ENCODE measurements around the gene RPS6KA5.
"Not testable (repeated sequence)": the region's sequence is repeated elsewhere in the genome, so short reads cannot be mapped to it uniquely, and the experiment has no call there.

RPS6KA5 gene

DNA sequence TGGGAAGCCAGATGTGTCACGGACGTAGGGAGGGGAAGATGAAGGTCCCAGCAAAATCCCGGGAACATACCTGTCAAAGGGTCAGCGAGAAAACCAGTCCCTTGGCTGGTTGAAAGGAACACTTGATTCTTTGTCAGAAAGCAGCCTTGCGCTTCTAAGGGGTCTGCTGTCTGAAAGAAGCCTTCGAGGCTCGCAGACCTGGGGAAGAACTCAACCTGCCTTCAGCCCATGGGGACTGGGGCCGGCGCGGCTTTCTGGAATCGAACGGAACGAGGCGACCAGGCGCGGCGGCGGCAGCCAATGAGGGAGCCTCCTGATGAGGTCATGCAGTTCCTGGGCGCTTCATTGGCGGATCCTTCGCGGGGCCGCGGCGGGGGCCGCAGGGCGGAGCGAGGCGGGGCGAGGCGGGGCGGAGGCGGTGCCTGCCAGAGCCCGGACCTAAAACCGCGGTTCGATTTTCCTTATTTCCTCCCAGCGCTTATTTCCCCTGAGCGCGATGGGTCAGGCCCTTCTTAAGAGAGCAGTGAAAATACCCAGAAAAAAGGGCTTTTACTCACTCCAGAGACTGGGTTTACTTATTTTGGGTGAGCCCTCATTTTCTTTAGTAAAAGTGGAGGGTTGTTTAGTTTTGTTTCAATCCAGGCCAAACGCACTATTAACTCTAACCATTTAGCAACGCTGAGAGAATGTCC is 232.4 kb downstream of the RPS6KA5 start:
- peak; percentile 84 for DNase-seq

DNA sequence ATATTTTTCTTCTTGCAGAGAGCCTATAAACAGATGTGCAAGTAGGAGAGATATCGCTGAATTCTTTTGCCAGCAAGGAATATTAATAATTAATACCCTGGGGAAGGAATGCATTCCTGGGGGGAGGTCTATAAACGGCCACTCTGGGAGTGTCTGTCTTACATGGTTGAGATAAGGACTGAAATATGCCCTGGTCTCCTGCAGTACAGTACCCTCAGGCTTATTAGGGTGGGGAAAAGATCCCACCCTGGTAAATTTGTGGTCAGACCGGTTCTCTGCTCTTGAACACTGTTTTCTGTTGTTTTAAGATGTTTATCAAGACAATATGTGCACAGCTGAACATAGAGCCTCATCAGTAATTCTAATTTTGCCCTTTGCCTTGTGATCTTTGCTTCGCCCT is 236.9 kb downstream of the RPS6KA5 start:
- DNase-seq, result not testable (repeated sequence)

DNA sequence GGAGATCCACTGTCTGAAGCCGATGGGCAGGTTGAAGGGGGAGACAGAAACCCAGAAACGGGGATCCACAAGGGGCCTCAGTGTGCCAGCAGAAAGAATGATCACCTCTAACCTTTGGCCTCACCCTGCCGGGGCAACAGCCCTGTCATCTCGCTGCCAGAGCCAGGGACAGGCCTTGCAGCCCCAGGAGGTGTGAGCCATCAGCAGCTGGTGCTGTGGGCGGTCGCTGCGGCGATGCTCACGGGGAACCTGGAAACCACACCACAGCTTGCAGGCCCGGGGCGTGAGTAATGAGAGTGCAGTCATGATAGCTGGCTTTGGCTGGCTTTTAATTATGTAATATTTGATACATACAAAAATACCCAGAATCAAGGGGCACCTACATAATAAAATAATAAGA is 239.5 kb downstream of the RPS6KA5 start:
- no peak for DNase-seq

DNA sequence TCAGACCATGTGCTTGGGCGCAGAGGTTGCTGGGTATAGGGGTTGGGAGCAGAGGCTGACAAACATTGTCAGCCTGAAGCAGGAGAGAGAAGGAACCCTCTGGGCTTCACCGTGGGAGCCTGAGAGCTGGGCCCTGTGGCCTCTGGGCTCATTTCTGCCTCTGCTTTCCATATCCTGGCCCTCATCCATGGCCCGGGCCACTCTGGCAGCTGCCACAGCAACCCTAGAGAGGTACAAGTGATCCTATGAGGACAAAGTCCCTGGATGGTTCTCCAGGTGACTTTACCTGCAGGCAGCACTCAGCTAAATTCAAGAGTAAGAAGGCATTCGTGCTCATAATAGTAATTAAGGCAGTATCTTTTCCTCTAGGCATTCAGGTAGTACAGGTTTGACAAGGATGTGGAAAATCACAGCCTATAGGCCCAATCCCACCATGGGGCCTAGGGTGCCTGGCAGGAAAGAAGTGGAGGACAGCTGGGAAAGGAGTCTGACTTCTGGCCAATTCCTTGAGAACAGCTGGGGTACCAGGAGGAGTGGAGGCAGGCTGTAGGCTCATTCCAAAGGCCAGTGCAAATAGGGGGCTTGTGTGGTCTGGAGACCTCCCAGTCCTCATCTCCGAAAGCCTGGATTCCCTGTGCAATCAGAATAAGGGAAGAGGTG is 240.6 kb downstream of the RPS6KA5 start:
- no peak for DNase-seq

DNA sequence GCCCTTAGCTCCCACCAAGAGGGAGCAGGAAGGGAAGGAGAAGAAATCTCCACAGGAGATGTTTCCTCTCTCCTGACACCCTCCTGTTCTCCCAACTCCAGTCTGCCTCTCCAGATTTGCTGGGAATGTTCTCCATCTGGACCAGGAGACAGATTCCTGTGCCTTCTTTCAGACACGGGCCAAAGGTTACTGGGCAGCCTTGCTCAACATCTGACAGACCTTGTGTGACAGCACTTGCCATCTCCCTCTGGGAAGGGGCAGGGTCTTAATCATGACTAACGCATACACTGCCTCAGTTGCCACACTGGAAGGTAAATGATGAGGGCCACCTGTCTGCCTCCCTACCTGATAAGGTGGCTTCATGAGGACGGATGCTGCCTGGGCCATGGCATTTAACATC is 241.7 kb downstream of the RPS6KA5 start:
- no peak for DNase-seq

DNA sequence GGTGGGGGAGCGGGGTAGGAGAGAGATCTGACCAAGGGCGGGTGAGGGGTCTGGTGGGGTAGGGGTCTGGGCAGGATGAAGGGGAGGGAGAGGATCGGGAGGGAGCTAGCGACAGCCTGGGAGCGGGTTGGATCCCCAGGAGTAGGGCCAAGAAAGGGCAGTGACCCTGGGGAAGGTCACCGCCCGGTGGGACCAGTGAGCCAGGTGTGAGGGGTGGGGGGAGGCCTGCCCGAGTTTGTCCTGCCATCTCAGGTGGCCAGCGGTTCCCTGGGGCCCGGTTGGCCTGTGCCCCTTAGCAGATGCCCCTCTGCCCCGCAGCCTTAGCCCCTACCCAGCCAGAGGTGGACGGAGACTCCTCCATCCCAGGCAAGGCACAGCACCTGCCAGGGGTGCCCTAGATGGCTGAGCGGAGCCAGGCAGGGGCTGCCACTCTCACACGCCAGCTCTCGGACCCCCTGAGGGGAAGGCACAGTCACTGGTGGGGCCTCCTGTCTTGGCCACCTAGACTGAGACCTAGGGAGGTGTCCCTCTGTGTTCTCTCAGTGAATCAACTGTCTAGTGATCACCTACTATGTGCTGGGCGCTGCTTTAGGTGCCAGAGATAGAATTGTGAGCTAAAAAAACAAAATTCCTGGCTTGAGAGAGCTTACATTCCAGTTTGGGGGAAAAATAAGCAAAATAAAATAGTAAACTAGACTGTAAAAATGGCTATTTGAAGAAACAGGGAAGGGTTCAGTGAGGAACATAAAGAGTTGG is 243.6 kb downstream of the RPS6KA5 start:
- no peak for DNase-seq

DNA sequence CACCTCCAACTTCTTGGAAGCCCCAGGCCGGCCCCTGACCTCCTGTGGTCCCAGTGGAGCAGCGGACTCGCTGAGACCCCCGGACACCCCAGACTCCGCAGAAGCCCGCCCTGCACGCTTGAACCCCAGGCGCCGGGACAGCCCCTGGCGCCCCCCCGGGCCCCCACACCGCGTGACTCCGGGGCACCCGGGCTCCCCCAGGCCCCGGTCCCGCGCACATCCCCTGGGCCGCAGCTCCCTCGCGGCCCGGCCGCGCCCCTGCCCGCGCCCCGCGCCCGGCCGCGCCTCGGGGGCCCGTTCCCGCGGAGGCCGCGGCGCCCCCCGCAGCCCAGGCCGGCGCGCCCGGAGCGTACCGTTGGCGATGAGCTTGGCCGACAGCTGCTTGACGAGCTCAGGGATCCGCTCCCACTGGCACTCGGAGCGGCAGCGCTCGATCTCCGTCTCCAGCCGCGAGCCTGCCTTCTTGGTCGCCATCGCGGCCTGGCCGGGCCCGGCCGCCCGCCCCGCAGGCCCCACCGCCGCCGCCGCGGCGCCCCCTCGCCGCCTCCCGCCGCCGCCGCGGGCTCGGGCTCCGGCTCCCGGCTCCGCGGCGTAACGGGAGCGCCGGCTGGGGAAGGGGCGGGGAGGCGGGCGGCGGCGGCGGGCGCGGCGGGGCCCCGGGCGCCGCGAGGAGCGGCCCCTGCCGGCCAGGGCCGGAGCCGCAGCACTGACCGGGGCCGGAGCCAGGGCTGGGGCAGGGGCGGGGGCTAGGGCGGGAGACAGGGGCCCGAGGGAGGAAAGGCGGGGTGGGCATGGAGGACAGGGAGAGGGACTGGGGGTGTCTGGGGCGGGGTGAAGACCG is 244.4 kb downstream of the RPS6KA5 start, which contains the start of gene TTC7B:
Gene TTC7B, minus strand, starts transcription at position 609 of the 841 bp plus-strand sequence. Its CDS starts 135 bp downstream, at position 474.
- DNase-seq, result no peak

DNA sequence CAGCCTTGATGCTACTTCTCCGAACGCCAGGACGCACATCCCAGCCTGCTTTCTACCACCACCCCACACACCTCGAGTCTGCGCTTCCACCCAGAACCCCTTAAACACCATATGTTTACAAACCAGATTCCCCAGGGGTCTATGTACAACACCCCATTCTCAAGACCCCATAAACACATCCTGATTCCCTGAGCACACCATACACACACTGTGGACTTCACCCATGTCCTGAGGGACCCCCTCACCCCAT is 244.9 kb downstream of the RPS6KA5 start:
- DNase-seq, result no peak

DNA sequence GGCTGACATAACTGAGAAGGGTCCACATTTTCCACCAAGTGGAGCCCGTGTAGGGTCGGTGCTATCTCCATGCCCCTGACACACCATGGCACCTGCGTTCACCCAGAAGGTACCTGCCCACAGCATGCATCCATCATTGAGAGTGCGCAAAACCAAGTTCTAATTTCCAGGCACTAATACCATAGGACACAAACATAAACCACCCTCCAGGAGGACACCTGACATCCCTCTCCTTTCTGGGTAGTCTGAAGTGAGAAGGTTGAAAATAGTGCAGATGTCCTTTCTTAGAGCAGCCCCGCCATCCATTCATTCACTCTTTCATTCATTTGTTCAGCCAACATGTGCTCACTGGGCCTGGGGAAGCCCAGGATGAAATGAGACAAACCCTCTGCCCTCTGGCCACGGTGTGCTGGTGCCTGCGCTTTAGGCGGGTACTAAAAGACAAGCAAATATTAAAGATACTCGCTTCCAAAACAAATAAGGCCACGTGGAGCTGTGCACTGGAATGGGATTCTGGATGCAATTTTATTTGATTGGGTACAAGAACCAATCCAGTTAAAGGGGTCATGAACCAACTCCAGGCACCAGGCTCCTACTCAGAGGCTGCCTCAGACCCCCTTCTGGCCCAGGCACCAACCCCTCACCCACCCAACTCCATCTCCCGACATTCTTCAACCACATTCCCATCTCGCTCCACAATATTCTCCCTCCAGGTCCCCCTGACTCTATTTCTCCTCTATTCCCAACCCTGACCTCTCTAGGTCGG is 245.5 kb downstream of the RPS6KA5 start:
- DNase-seq, result no peak

DNA sequence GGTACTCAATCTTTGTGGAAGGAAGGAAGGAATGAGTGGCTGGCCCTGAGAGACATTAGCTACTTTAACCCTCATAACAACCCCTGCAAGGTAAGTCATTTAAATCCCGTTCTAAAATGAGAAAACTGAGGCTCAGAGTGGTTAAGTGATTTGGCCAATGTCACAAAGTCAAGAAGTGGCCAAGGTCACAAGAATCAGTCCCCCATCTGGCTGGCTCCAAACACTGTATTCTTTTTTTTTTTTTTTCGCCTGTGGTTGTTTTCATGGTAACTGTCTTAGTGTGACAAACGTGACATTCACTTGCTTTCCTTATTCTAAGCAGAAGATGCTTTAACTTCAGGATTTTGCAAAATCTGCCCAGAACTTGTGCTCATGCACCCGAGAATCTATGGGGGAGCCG is 247.0 kb downstream of the RPS6KA5 start:
- DNase-seq, result no peak

DNA sequence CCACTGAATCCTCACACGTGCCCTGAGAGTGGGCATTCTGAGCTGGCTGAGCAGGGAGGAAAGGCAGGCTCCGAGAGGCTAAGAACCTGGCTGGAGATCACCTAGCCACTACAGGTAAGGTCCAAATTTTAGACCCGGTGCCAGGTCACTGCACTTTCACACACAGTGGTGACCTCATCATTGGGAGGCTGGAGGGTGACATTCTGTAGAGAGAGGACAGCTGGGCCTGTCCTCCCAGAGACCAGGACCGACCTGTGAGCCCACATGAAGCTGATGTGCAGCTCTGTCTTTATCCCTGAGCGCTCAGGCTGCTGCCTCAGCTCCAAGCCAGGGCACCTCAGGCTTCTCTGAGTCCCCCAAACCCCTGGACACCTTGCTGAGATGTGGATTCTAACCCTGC is 248.3 kb downstream of the RPS6KA5 start:
- DNase-seq, result no peak

DNA sequence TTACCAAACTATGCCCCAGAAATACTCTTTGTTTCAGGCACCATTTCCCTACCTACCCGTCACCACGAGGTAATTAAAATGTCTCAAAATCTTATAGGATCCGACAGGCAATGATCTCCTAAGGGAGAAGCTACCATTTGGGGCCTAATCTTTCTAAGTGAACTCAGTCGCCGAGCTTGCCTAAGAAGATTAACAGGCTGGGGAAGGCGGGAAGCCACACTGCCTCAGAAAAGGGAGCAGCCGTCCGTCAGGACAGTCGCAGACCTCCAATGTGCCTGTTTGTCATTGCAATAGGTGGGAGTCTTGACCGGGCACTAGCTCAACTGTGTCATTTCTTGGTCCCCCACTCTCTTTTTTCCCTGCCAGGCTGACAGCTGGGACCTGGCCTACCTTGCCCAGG is 248.8 kb downstream of the RPS6KA5 start:
- no peak for DNase-seq

DNA sequence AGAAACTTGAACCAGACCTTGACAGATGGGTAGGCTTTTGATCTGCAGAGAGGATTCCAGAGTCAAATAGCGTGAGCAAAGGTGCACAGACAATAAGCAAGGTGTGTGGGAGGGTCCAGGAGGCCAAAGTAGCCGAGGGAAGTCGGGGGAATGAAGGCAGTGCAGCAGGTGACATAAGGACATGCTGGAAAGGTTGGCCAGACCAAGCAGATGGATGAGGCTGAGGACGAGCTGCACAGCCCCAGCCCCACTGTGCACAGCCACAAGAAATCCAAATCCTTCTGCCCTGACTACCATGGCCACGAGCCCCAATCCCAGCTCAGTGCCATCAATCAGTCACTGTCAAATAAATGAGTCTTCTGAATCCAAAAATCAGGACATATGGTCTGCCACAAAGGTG is 249.6 kb downstream of the RPS6KA5 start:
- no peak for DNase-seq

DNA sequence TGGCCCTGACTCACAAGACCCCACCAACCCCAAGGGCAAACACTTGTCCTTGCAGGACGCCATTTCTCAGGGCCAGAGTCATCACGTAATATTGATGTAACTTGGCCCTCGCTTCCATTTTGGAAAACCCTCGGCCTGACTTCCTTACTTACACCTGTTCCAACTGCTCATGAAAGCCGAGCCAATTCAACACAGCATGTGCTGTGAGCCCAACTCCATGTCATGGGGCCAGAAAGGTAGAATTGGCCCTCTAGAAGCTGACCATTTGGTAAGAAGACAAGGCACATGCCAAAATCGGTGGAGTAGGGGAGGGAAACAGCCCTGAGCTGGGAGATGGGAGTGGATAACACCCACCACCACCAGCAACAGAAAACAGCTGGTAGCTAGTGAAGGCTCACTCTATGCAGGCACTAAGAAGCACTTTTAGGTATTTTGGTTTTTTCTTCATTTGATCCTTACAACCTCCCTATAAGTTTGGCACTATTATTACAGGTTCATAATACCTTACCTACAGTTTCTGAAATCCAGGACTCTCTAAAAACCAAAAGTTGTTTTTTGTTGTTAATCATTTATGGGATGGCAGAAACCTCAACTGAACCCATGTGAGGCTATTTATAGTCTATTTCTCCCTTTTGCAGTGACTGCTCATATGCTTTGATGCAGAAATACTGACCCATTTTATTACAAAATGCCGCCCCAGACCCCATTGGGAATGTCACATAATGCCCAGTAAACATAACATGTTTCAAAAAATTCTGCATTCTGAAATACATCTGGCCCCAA is 250.7 kb downstream of the RPS6KA5 start:
- no peak for DNase-seq

DNA sequence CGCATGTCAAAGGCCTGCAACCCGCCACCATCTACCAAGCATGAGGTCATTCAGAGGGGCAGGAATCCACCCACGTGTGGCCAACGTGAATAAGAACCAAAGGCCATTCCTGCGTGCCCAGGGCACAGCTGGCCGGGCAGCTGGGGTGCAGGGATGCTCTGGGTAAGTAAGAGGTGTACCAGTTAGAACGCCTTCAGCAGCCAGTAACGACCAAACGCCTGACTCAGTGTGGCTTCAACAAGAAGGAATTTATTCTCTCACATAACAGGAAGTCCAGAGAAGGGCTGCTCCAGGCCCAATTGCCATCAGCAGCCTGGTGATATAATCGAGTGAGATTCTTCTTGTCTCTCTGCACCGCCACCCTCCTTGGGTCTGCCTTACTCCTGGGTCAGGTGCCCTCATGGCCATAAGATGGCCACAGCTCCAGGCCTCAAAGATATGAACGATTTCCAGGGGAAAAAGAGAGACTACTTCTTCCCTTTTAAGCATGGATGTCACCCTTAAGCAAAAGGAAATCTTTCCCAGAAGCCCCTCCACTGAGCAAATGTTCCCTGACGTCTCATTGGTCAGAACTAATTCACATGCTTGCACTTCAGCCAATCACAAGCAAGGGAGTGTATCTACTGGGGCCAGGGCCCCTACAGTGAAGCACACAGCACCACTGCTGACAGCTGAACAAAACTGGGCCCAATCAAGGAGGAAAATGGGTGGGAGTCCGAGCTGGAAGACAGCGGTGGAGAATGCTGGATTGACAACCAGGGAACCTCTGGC is 251.5 kb downstream of the RPS6KA5 start:
- DNase-seq, result no peak

DNA sequence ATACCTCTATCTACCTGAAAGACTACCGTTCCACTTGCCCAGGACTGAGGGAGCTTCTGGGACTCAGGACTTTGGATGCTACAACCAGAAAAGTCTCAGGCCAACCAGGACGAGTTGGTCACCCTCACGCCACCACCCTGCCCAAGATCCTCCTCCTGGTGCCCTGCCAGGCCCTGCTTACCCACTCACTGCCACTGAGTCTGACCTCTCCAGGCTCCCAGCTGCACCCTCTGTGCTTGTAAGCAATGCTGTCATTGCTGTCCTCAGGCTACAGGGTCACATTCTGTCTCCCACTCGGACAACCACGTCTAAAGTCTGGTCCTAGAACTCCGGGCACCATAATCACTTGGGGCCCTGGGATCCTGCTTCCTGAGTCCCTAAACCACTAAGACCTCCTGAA is 253.4 kb downstream of the RPS6KA5 start:
- DNase-seq, result no peak

DNA sequence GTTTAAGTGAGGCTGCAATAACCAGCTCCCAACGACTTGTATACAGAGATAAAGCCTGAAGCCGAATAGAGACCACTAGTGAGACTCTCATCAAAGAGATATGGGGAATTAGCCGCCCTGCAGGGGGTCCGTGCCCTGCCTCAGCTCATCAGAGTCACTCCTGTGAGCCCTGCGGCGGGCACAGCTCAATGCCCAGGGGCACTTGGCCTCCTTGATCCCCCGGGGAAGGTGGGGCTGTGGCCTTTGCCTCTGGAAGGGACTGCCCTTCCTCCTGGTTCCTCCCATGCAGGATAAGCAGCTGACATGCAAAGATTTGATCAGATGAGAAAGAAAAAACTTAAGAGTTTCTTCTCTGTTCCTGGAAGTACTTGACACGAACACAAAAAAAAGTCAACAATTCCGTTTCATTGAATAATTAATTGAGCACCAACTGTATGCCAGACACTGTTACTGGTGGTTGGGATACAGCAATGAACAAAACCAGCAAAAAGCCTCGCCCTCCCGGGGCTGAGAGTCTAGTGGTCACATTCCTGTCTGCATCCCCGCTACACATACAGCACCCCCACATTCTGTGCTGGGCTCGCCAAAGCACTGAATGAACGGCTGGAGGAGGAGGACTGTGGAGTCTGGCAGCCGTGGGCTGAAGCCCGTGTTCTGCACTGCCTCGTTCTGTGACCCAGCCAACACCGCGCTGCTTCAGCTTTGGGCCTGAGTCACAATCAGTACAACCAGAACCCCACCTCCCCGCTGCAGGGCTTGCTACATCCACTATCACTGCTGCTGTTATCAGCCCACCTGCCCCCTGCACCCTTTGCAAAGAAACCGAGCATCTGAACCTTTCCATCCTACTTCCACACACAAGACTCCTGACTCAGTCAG is 254.5 kb downstream of the RPS6KA5 start:
- no peak for DNase-seq

DNA sequence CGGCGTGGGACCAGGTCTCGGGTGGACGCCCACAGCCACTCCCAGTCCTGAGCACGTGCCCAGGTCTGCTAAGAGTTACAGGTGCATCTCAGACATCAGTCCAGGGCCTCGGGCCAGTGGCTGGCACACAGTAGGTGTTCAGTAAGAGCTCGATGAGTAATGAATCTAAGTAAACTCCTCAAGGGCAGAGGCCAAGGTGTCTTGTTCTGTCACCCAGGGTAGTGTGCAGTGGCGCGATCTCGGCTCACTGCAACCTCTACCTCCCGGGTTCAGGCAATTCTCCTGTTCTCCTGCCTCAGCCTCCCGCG is 255.4 kb downstream of the RPS6KA5 start:
- no peak for DNase-seq

DNA sequence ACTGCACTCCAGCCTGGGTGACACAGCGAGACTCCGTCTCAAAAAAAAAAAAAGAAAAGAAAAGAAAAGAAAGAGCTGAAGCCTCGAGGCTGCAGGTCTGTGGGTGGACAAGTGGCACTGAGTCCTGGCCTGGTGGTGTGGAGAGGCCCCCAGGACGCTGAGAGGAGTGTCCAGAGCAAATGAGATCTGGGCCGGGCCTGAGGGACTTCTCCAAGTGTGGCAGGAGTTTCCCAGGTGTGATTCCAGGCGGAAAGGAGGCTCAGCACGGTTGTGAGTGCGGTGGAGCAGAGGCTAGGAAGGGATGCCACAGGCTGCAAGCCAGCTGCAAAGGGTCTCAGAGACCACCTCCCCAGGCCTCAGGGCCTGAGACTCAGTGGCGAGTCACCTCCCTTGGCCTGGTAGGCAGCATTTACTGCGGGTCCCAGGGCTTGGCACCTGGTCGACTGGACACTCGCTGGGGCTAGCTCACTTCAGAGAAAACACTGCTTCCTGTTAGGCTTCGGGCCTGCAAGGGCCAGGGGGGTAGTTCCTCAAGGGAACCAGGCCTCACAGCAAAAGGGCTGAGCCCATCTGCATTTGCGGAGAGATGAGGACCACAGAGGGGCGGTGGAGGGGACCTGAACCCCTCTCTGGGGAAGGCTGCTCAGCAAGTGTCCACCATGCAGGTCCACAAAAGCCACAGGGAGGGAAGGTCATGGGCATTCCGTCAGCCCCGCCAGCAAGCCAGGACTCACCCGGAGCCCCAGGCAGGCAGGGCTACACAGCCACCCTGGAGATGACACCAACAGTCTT is 256.0 kb downstream of the RPS6KA5 start:
- no peak for DNase-seq

All from NCI-H2081 treated with DMSO at 0.1 percent for 48 hours (cell line).